GM21619 (cell line): Measurements from ENCODE around the gene SCG3.
A peak's percentile ranks its signal among the peaks of the same experiment; 100 is the strongest.
"Not testable (repeated sequence)": the region's sequence is repeated elsewhere in the genome, so short reads cannot be mapped to it uniquely, and the experiment has no call there.

Experiments used
- ATAC-seq: cut with Tn5 transposase; IDR thresholded peaks from one replicate; pipeline ENCODE4 v1.9.1; 2021; ENCODE audit not compliant: unreplicated experiment

SCG3 gene

GRCh38 chr15:51681303-51681963 is at the start of gene SCG3:
Gene SCG3 (plus strand): TSS chr15:51681503. CDS start chr15:51681756, 253 bp downstream.
- ATAC-seq: no peak

GRCh38 chr15:51634591-51635198 is 46.6 kb upstream of the SCG3 start:
- ATAC-seq: no peak

DNA sequence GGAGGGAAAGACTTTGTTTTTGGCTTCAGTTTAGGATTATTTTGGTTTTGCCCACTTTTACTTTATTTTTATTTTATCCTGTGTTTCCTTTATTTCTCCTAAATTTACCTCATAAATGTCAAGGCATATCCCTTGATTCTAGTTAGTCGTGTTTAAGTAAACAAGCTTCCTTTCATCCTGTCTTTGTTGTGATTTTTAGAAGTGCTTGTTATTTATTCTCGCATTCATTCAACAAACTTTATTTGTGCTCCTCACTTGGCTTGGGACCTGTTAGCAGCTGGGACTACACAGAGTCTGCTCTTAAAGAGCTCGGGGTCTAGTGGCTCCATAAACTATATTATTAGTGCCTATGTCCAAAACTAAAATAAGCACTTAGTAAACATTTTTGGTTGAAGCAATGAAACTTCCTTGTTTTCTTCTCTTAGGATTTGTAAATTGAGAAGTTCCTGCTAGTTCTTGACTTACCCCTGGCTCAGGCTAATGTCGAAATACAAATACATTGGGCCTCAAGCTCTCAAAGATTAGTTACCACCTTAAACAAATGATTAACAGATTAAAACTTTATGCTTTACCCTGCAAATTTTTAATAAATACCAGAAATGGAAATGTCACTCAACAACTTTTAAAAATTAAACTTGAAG is 39.7 kb upstream of the SCG3 start:
- no peak for ATAC-seq

DNA sequence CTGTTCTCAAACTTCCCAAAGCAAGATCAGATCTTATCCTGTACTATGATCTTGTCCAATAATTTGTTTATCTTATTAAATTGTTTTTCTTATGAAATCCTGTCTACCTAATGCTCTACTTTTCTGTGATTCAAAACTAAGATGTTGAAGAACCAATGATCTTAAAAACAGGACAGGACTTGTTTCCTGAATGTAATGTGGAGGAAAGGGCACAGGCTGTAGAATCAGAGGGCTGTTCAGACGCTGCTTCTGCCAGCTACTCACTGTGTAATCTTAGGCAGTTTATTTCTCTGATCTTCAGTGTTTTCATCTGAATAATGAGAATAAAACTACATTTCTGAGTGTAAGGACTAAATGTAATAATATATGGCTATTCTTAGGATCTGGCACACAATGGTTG is 38.6 kb upstream of the SCG3 start:
- ATAC-seq: no peak

GRCh38 chr15:51647128-51647562 is 34.2 kb upstream of the SCG3 start:
- ATAC-seq: no peak

GRCh38 chr15:51648101-51648500 is 33.2 kb upstream of the SCG3 start:
- not testable (repeated sequence) for ATAC-seq

GRCh38 chr15:51648643-51649042 is 32.7 kb upstream of the SCG3 start:
- ATAC-seq: not testable (repeated sequence)

DNA sequence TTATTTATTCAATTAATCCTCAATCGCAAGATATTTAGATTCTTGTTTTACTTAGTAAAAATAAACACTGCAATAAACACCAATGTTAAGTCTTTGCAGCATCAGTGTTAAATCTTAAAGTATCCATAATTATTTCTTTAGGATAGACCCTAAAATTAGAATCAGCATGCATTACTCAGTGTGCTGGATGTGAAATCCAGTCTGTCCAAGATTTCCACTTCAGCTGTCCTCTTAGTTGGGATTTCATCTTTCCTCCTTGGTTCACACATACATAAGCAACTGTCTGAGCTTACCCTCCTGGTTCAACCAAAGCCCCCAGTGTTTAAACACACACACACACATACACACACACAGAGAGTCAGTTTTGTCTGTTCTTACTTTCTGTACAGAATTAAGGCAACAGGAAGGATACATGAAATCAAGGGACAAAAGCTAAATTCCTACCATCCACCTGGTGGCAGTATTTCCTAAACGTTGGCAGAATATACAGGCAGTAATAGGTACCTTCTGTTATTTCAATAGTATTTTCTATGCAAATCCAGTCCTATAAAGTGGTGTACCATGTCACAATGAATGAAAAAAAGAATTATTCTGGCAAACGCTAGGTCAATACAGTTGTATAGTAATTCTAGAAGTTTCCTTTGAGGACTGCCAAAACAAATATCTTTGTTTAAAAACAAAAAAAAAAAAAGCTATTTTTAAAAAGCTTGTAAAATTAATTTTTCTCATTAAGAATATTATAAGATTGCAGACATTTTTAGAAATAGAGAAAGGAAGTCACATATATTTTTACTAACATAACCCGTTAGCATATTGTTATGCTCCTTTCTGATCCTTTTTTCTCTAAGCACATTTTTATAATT is 31.4 kb upstream of the SCG3 start:
- ATAC-seq: peak; percentile 80

- ATAC-seq: no peak
These were observed 29.1 kb upstream of the SCG3 start for GRCh38 chr15:51652084-51652668.

DNA sequence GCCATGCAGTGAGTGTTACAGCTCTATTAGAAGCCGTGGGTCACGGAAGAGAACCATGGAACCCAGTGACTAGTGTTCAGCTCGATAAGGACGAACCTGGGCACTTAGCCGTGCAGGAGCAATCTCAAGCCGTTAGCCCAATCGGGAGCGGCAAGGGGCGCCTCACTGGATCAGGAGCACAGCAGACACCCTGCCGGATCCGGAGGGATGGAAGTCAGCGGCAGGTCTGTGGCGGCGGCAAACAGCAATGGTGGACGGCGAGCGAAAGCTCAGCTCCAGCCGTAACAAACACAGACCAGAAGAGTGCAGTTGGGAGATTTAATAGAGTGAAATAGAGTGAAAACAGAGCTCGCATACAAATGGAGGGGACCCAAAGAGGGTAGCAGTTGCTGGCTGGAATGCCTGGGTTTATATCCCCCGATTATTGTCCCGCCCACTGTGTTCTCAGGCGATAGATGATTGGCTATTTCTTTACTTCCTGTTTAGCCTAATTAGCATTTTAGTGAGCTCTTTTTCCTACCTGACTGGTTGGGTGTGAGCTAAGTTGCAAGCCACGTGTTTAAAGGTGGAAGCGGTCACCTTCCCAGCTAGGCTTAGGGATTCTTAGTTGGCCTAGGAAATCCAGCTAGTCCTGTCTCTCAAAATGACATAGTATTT is 25.8 kb upstream of the SCG3 start:
- ATAC-seq: not testable (repeated sequence)

DNA sequence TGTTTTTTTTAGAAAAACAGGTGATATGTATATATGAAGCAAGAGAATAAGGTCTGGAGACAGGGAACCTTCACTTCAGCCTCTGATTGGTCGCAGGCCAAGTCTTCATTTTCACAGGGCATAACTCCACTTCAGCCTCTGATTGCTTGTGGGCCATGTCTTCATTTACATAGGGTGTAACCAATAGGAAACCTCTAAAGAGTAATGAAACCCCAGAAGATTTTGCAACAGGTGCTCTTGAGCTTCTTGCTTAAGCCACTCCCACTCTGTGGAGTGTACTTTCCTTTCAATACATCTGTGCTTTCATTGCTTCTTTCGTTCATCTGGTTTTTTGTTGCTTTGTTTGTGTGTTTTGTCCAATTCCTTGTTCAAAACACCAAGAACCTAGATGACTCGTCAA is 22.6 kb upstream of the SCG3 start:
- no peak for ATAC-seq

DNA sequence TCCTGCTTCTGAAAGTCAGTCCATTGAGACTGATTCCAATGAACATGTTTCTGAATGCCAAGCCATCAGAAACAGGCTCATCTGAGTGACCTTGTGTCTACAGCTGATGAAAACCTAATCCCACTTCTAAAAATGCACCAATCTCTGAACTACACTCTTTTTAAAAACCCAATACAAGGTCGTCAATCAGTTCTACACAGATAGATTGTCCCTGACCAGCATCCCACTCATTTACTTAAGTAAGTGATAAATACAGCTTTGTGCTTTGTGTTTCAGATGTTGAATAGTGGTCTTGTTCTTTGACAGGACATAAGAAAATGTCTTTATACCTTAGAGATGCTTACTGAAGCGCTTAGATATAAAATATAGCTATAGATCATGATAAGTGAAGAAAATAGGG is 20.2 kb upstream of the SCG3 start:
- no peak for ATAC-seq

DNA sequence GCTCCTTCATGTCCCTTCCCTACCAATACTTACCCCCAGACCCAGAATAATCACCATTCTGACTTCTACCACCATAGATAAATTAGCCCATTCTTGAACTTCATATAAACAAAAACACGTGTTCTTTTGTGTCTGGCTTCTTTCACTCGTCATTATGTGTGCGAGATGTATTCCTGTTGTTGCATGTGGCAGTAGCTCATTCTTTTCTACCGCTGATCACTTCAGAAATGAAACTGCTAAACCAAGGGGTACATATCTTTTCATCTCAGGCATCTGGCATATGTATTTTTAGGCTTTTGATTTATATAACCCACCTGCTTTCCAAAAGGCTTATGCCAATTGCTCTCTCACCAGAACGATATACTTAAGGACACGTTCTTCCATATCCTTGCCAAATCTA is 13.8 kb upstream of the SCG3 start:
- ATAC-seq: no peak

DNA sequence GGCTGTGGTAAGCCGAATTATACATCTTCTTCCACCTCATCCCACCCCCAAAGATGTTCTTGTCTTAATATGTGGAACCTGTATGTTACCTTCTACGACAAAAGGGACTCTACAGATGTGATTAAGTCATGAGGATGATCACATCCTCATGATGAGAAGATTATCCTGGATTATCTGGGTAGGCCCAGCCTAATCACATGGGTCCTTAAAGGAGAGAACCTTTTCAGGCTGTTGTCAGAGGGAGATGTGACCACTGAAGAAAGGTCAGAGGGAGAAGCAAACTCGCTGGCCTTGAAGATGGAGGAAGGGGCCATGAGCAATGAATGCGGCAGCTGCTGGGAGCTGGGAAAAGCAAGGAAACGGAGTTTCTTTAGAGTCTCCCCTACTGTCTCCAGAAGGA is 12.9 kb upstream of the SCG3 start:
- ATAC-seq: no peak

- no peak for ATAC-seq
These were observed 11.9 kb upstream of the SCG3 start for GRCh38 chr15:51669381-51669780.

- no peak for ATAC-seq
These were observed 9.1 kb upstream of the SCG3 start for GRCh38 chr15:51672155-51672687.

DNA sequence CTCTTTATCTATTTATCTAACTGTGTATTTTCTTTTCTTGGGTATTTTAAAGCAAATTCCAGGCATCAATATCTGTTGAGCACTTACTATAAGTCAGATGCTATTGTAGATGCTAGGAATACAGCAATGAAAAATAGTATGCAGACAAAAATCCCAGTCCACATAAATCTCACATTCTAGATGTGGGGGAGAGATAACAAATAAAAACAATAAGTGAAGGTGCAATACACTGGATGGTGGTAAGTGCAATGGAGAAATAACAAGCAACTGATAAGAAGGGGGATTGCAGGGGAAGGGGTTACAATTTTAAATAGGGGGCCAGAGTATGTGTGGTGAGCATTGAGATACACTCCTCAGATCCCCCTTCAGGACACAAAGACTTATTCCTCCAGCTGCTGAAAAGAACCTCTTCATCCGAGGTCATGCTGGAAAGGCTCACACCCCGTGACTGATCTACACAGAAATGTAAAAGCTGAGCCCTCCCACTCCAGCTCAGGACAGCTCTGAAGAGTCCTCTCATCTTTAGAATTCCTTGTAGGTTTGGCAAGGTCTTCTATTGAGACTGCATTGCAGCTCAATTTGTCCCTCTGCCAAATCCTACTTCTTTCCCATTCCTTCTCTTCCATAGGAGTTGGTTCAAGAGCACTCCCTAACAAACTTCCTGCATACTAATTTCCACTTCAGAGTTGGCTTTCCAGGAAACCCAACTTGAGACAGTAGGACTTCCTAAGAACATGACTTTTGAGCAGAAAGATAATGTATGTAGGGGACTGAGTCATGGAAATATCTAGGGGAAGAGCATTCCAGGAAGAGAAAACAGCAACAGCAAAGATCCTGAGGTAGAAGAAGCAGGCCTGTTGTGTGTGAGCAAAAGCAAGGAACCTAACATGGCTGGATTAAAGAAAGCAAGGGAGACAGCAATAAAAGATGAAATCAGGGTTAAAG is 8.1 kb upstream of the SCG3 start:
- no peak for ATAC-seq

- no peak for ATAC-seq
These were observed 6.1 kb upstream of the SCG3 start for GRCh38 chr15:51675234-51675633.

DNA sequence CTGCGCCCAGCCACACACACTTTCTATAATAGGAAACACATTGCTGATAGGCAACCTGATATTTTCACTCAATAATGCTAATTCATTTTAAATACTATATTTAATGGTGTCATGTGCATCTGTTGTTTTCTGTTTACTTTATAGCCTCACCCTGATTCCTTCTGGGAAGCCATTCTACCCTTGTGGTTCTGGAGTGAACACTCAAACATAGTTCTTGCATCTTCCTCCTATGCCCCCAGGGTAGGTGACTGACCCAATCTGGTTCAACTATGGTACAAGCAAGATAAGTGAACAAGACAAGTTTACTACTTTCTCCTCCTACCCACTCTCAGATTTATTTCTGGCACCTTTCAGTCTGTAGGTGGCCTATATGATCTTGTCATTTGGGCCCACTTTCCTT is 4.3 kb upstream of the SCG3 start:
- ATAC-seq: no peak
